Karpas-422 (cell line): ENCODE results near the gene ENTPD6. TPM values are rescaled to one million over a fixed set of nuclear protein-coding genes. Genes with fewer than 3 reads are reported as not detected.

Experiments
- DNase-seq: peaks from one replicate; pipeline ENCODE4 v3.0.0-alpha.2; 2015
- H2AFZ ChIP-seq: fragments of 200-600 bp; sonication (generic); 2 replicates; pipeline ENCODE4 v1.6.1; 2014; ENCODE audit warnings: antibody characterized with exemption, low read length, mixed read lengths
- H3K27ac ChIP-seq: fragments of 200-600 bp; sonication (generic); 2 replicates; pipeline ENCODE4 v1.5.1; 2014; ENCODE audit warnings: mild to moderate bottlenecking, low read length, moderate library complexity
- H3K27me3 ChIP-seq: fragments of 200-600 bp; sonication (generic); 2 replicates; pipeline ENCODE4 v1.6.1; 2014; ENCODE audit warnings: low read length, mixed read lengths
- H3K36me3 ChIP-seq: fragments of 200-600 bp; sonication (generic); 2 replicates; pipeline ENCODE4 v1.6.1; 2014; ENCODE audit warnings: low read length, mixed read lengths; ENCODE audit not compliant: insufficient read depth
- H3K4me1 ChIP-seq: fragments of 200-600 bp; sonication (generic); 2 replicates; pipeline ENCODE4 v1.6.1; 2014; ENCODE audit warnings: mild to moderate bottlenecking, low read length, mixed read lengths
- H3K4me2 ChIP-seq: fragments of 200-600 bp; sonication (generic); 2 replicates; pipeline ENCODE4 v1.6.1; 2014; ENCODE audit warnings: low read length, low read depth, mild to moderate bottlenecking; ENCODE audit not compliant: poor library complexity, severe bottlenecking
- H3K4me3 ChIP-seq: fragments of 200-600 bp; sonication (generic); 2 replicates; pipeline ENCODE4 v1.5.1; 2014; ENCODE audit warnings: mild to moderate bottlenecking, antibody characterized with exemption, low read length, mixed read lengths
- H3K79me2 ChIP-seq: fragments of 200-600 bp; sonication (generic); 2 replicates; pipeline ENCODE4 v1.6.1; 2014; ENCODE audit warnings: mild to moderate bottlenecking, low read length, mixed read lengths
- H3K9ac ChIP-seq: fragments of 200-600 bp; sonication (generic); 2 replicates; pipeline ENCODE4 v1.6.0; 2014; ENCODE audit warnings: low read length
- H3K9me2 ChIP-seq: fragments of 200-600 bp; sonication (generic), shearing (Covaris generic); replicated peaks from 2 replicates; pipeline ENCODE4 v1.6.0; 2014; ENCODE audit warnings: mild to moderate bottlenecking, low read length, moderate library complexity; ENCODE audit not compliant: insufficient read depth
- H3K9me3 ChIP-seq: fragments of 300-700, 200-600 bp; sonication (generic); 2 replicates; pipeline ENCODE4 v1.6.1; 2014; ENCODE audit warnings: low read length, mixed read lengths
- H4K20me1 ChIP-seq: fragments of 200-600 bp; sonication (generic); 2 replicates; pipeline ENCODE4 v1.6.1; 2014; ENCODE audit warnings: mild to moderate bottlenecking, antibody characterized with exemption, low read length, low read depth; ENCODE audit not compliant: insufficient read depth
- total RNA-seq: library from RNA; depleted of rRNA; stranded (reverse); fragments of >200 nt; shearing (Covaris generic); gene quantifications from 2 replicates; pipeline ENCODE4 v1.2.3, GENCODE V29; 2014; ENCODE audit warnings: low replicate concordance

ENTPD6 gene
- total RNA-seq, 1 experiment from 2014 or later = 100 TPM

GRCh38 chr20:25225642-25226432 is 30.3 kb downstream of the ENTPD6 start:
- Histone ChIP-seq H3K4me1 (peaks cover 97% of the 10 kb centered on the region), H2AFZ (no peak overlapping the region), H3K27me3 (no peaks in the 10 kb centered on the region), H4K20me1 (no peaks in the 10 kb centered on the region), H3K9me3 (no peaks in the 10 kb centered on the region), H3K36me3 (peaks cover 16% of the 10 kb centered on the region; the same call in 1 of the 2 replicates), H3K9ac (no peak overlapping the region), H3K79me2 (no peaks in the 10 kb centered on the region), H3K27ac (peak overlapping the region; percentile 29; the same call in 1 of the 2 replicates), H3K4me3 (no peak overlapping the region), H3K4me2 (no peak overlapping the region), H3K9me2 (no peaks in the 10 kb centered on the region)
- no peak for DNase-seq

DNA sequence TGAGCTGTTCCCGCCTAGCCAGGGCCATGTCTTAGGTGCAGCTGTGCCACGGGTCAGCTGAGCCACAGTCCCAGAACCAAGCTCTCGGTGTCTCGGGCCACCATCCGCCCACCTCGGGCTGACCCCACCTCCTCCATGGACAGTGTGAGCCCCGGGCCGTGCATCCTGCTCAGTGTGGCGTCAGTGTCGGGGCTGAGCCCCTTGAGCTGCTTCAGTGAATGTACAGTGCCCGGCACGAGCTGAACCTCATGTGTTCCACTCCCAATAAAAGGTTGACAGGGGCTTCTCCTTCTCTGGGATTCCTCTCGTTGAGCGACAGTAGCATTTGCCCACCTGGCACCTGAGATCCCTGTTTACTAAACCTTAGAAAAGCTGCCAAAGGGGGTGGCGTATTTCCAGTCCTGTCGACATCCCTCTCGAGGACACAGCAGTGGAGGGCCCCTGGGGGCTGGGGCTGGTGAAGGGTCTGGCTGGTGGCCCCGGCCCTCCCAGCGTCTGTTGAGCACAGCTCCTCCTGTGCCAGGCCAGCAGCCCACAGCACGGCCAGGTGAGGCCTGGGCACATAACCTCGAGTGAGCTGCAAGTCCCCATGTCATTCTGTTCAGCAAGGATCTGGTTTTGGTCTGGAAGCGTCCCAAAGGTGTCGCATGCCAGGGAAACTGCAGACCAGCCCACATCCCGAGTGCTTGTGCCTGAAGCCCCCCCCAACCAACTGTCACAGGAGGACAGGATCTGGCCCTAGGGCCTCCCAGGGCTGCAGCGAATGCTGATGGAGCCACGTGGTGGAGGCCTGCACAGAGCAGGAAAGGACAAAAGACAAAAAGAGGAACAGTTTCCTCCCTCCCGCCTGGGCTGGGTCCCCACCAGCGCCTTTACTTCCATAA is 31.2 kb downstream of the ENTPD6 start:
- no peak overlapping the region for H3K4me3 ChIP-seq
- H3K4me1 ChIP-seq = peaks cover 95% of the 10 kb centered on the region
- peak; percentile 42 for DNase-seq
- no peaks in the 10 kb centered on the region for H3K9me3 ChIP-seq
- H3K79me2 ChIP-seq = no peaks in the 10 kb centered on the region
- H3K36me3 ChIP-seq = peaks cover 16% of the 10 kb centered on the region; the same call in 1 of the 2 replicates
- H3K9me2 ChIP-seq = no peaks in the 10 kb centered on the region
- no peak overlapping the region for H3K4me2 ChIP-seq
- peak overlapping the region; percentile 95 for H3K27ac ChIP-seq
- H4K20me1 ChIP-seq = no peaks in the 10 kb centered on the region
- no peaks in the 10 kb centered on the region for H3K27me3 ChIP-seq
- H3K9ac ChIP-seq = no peak overlapping the region
- H2AFZ ChIP-seq = no peak overlapping the region

- Histone ChIP-seq H3K27ac (peak overlapping the region; percentile 95), H2AFZ (no peak overlapping the region), H3K36me3 (peaks cover 16% of the 10 kb centered on the region; the same call in 1 of the 2 replicates), H3K9ac (no peak overlapping the region), H3K27me3 (no peaks in the 10 kb centered on the region), H3K4me1 (peaks cover 92% of the 10 kb centered on the region), H3K4me3 (no peak overlapping the region), H3K4me2 (no peak overlapping the region), H4K20me1 (no peaks in the 10 kb centered on the region), H3K9me3 (no peaks in the 10 kb centered on the region), H3K9me2 (no peaks in the 10 kb centered on the region), H3K79me2 (no peaks in the 10 kb centered on the region)
- no peak for DNase-seq
Measured at GRCh38 chr20:25227317-25227831, 31.9 kb downstream of the ENTPD6 start.

DNA sequence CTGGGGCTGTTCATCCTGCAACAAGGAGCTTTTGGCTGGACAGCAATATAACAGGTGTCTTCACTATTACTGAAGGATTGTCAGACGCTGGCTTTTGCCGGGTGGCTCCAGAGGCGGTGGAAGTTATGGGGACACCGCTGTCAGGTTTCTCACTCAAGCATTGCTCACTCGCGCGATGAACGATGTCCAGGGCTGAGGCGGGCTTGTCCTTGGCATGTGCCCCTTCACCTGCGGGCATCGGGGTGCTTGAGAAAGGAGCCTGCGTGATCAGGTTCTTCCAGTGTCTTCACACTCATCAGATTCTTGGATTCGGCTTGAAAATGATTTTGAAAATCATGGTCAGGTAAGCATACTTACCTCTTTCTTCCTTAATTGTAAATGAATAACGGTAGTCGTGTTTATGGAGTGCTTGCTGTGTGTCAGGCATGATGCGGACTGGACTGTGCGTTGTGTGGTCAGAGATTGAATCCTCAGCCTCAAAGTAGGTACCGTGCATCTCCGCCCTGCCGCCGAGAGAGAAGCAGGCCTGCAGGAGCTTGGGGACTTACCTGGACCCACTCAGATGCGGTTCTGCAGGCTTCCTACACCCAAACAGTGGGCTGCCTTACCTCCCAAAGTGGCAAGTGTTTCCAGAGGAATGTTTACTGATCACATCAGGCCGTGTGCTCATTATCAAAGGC is 34.1 kb downstream of the ENTPD6 start:
- Histone ChIP-seq H3K27me3 (no peaks in the 10 kb centered on the region), H4K20me1 (no peaks in the 10 kb centered on the region), H3K4me2 (peak overlapping the region; percentile 66), H3K36me3 (peaks cover 14% of the 10 kb centered on the region; the same call in 1 of the 2 replicates), H3K9me3 (no peaks in the 10 kb centered on the region), H3K4me3 (peak overlapping the region; percentile 45), H3K9ac (peak overlapping the region; percentile 64), H3K4me1 (peaks cover 92% of the 10 kb centered on the region), H3K9me2 (no peaks in the 10 kb centered on the region), H3K79me2 (no peaks in the 10 kb centered on the region), H3K27ac (peak overlapping the region; percentile 95), H2AFZ (no peak overlapping the region)
- no peak for DNase-seq

- Histone ChIP-seq H3K9ac (peak overlapping the region; percentile 64), H3K4me3 (peak overlapping the region; percentile 45), H3K9me2 (no peaks in the 10 kb centered on the region), H2AFZ (no peak overlapping the region), H3K27ac (peak overlapping the region; percentile 95), H4K20me1 (no peaks in the 10 kb centered on the region), H3K27me3 (no peaks in the 10 kb centered on the region), H3K4me1 (peaks cover 92% of the 10 kb centered on the region), H3K79me2 (no peaks in the 10 kb centered on the region), H3K9me3 (no peaks in the 10 kb centered on the region), H3K4me2 (peak overlapping the region; percentile 66), H3K36me3 (peaks cover 7% of the 10 kb centered on the region; the same call in 1 of the 2 replicates)
- DNase-seq = peak; percentile 95
Measured at GRCh38 chr20:25230166-25230831, 34.8 kb downstream of the ENTPD6 start.

DNA sequence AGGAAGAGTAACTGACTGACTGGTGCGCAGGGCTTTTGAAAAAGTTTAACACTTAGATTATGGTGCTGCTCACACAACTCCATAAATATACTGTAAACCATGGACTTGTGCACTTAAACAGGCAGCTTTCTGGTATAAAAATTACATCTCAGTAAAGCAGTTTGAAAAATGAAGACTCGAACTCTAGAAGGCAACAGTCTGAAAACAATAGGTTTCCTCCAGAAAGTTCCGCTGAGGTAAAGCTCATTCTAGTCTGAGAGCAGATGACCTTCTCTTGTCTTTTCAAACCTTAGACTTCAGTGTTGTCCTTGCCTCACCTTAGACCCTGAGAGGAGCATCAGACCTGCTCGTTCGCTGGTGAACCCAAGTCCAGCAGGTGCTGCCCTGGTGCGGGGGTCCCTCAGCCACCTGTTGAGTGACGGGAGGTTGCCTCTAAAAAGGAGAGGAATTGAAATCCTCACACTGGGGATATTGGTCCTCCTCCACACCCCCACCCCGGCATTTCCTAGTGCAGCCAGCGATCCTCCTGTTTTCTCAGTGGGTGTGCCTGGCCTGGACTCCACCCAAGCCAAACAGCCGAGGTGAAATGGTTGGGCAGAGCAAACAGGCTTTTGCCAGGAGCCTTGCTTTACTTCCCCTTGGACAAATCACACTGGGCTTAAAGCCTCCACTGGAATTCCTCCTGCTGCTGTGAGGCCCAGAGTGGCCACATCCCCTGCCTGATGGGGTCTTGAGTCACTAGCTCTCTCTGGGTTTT is 37.7 kb downstream of the ENTPD6 start:
- Histone ChIP-seq H3K4me3 (no peak overlapping the region), H3K9me3 (no peaks in the 10 kb centered on the region), H3K9me2 (no peaks in the 10 kb centered on the region), H4K20me1 (no peaks in the 10 kb centered on the region), H3K27me3 (no peaks in the 10 kb centered on the region), H3K27ac (peak overlapping the region; percentile 72), H3K4me1 (peaks cover 93% of the 10 kb centered on the region), H2AFZ (no peak overlapping the region), H3K79me2 (no peaks in the 10 kb centered on the region), H3K4me2 (peak overlapping the region; percentile 38), H3K36me3 (no peaks in the 10 kb centered on the region), H3K9ac (peak overlapping the region; percentile 37)
- peak; percentile 45 for DNase-seq
